Measurements from ENCODE around the gene CREBBP. TPM values are rescaled to one million over a fixed set of nuclear protein-coding genes. Genes with fewer than 3 reads are reported as not detected.

Gene CREBBP
- total RNA-seq, 4 donors from 2014 or later = 61.2 to 119 (median 77.4) TPM

GRCh38 chr16:3889059-3889458 lies 8.5 kb upstream of the CREBBP start:
- no peak for TF ChIP-seq CTCF (IDR thresholded peaks at IDR 0.05; ENCODE audit: low read depth)

- no peak for TF ChIP-seq CTCF (IDR thresholded peaks at IDR 0.05; ENCODE audit: low read depth)
These were observed 3.9 kb upstream of the CREBBP start for GRCh38 chr16:3884398-3884797.

GRCh38 chr16:3882531-3882930 lies 2.0 kb upstream of the CREBBP start:
- TF ChIP-seq CTCF (IDR thresholded peaks at IDR 0.05; ENCODE audit: low read depth) = no peak

GRCh38 chr16:3881499-3881990 lies 1.0 kb upstream of the CREBBP start:
- TF ChIP-seq CTCF (IDR thresholded peaks at IDR 0.05; ENCODE audit: low read depth) = no peak

- TF ChIP-seq CTCF (IDR thresholded peaks at IDR 0.05; ENCODE audit: low read depth) = no peak
These were observed 487 bp downstream of the CREBBP start for GRCh38 chr16:3879887-3880564.

GRCh38 chr16:3879258-3879886 lies 1.1 kb downstream of the CREBBP start:
- TF ChIP-seq CTCF (IDR thresholded peaks at IDR 0.05; ENCODE audit: low read depth) = no peak

GRCh38 chr16:3878610-3879009 lies 1.9 kb downstream of the CREBBP start:
- no peak for TF ChIP-seq CTCF (IDR thresholded peaks at IDR 0.05; ENCODE audit: low read depth)
